WTC11 (cell line): ENCODE data around the gene IFI44. TPM values are rescaled to one million over a fixed set of nuclear protein-coding genes. Genes with fewer than 3 reads are reported as not detected.

ENCODE experiments used
- ATAC-seq: fragments of 200-7000 bp; cut with Tn5 transposase; 2 replicates; pipeline ENCODE4 v1.10.0; 2021; ENCODE audit warnings: mild to moderate bottlenecking, moderate library complexity
- CTCF ChIA-PET: fragments of 300-600 bp; sonication (Branson Sonifier 250); formaldehyde crosslinking; loops from one replicate; lab custom pipeline; 2021; ENCODE audit warnings: antibody characterized with exemption; lab: Charles Lee
- POLR2A ChIA-PET: fragments of 350-600 bp; sonication (Branson Sonifier 250); formaldehyde crosslinking; loops from one replicate; lab custom pipeline; 2021; ENCODE audit warnings: antibody characterized with exemption; lab: Charles Lee
- DNase-seq: peaks from one replicate; pipeline ENCODE4 v3.0.0; 2021; ENCODE audit warnings: low spot score
- H3K27ac Mint-ChIP-seq: 2 replicates; pipeline ENCODE4 v1.8.0; 2021; ENCODE audit warnings: mixed read lengths
- H3K27me3 Mint-ChIP-seq: 2 replicates; pipeline ENCODE4 v1.8.0; 2021; ENCODE audit warnings: low read depth, mild to moderate bottlenecking, moderate library complexity, mixed read lengths
- H3K36me3 Mint-ChIP-seq: 2 replicates; pipeline ENCODE4 v1.8.0; 2021; ENCODE audit warnings: mixed read lengths
- H3K4me1 Mint-ChIP-seq: 2 replicates; pipeline ENCODE4 v1.8.0; 2022; ENCODE audit warnings: mixed read lengths
- H3K4me3 Mint-ChIP-seq: 2 replicates; pipeline ENCODE4 v1.8.0; 2021; ENCODE audit warnings: mild to moderate bottlenecking, moderate library complexity, mixed read lengths
- H3K9me3 Mint-ChIP-seq: 2 replicates; pipeline ENCODE4 v1.8.0; 2021; ENCODE audit warnings: mixed read lengths
- AR ChIP-seq: fragments of 250-450 bp; sonication (Bioruptor Pico); IDR thresholded peaks from 2 replicates; pipeline ENCODE4 v1.9.0; 2021; ENCODE audit warnings: mild to moderate bottlenecking
- ATF6 ChIP-seq: sonication (generic); formaldehyde crosslinking; IDR thresholded peaks from 2 replicates; pipeline ENCODE4 v1.8.1; 2023; ENCODE audit warnings: mild to moderate bottlenecking, missing genetic modification reagents
- CTCF ChIP-seq: fragments of 200-600 bp; IDR thresholded peaks from 2 replicates; pipeline ENCODE4 v1.8.0; 2022; ENCODE audit warnings: antibody characterized with exemption
- FOXK1 ChIP-seq: sonication (generic); formaldehyde crosslinking; IDR thresholded peaks from 2 replicates; pipeline ENCODE4 v1.8.0; 2022; ENCODE audit warnings: mild to moderate bottlenecking, moderate library complexity, missing genetic modification reagents
- FOXP1 ChIP-seq: sonication (generic); formaldehyde crosslinking; IDR thresholded peaks from 2 replicates; pipeline ENCODE4 v1.8.0; 2022; ENCODE audit warnings: missing genetic modification reagents, mild to moderate bottlenecking, moderate library complexity, borderline replicate concordance
- GTF2I ChIP-seq: fragments of 250-450 bp; sonication (Bioruptor Pico); conservative IDR thresholded peaks from 2 replicates; pipeline ENCODE4 v1.4.0; 2021; ENCODE audit warnings: mild to moderate bottlenecking
- NFATC4 ChIP-seq: fragments of 250-450 bp; sonication (Bioruptor Pico); IDR thresholded peaks from 2 replicates; pipeline ENCODE4 v1.9.0; 2021; ENCODE audit warnings: mild to moderate bottlenecking
- NFYB ChIP-seq: sonication (generic); formaldehyde crosslinking; conservative IDR thresholded peaks from 2 replicates; pipeline ENCODE4 v1.8.0; 2022; ENCODE audit warnings: low read depth, missing genetic modification reagents
- NR1H2 ChIP-seq: sonication (generic); formaldehyde crosslinking; IDR thresholded peaks from 2 replicates; pipeline ENCODE4 v1.9.0; 2021; ENCODE audit warnings: mild to moderate bottlenecking, moderate library complexity, missing genetic modification reagents
- NR3C1 ChIP-seq: sonication (generic); formaldehyde crosslinking; conservative IDR thresholded peaks from 2 replicates; pipeline ENCODE4 v1.8.1; 2023; ENCODE audit warnings: low read depth, mild to moderate bottlenecking, missing genetic modification reagents
- TEAD4 ChIP-seq: sonication (generic); formaldehyde crosslinking; IDR thresholded peaks from 2 replicates; pipeline ENCODE4 v1.8.0; 2022; ENCODE audit warnings: mild to moderate bottlenecking, missing genetic modification reagents
- USF1 ChIP-seq: sonication (generic); formaldehyde crosslinking; IDR thresholded peaks from 2 replicates; pipeline ENCODE4 v1.8.0; 2022; ENCODE audit warnings: mild to moderate bottlenecking, missing genetic modification reagents
- ZBTB43 ChIP-seq: sonication (generic); formaldehyde crosslinking; IDR thresholded peaks from 2 replicates; pipeline ENCODE4 v1.8.1; 2023; ENCODE audit warnings: mild to moderate bottlenecking, missing genetic modification reagents
- ZMAT4 ChIP-seq: fragments of 250-450 bp; sonication (Bioruptor Pico); IDR thresholded peaks from 2 replicates; pipeline ENCODE4 v1.9.0; 2021; ENCODE audit warnings: mild to moderate bottlenecking
- ZNF121 ChIP-seq: sonication (generic); formaldehyde crosslinking; IDR thresholded peaks from 2 replicates; pipeline ENCODE4 v1.8.0; 2023; ENCODE audit warnings: missing genetic modification reagents
- ZNF281 ChIP-seq: sonication (generic); formaldehyde crosslinking; IDR thresholded peaks from 2 replicates; pipeline ENCODE4 v1.8.0; 2023; ENCODE audit warnings: mild to moderate bottlenecking, missing genetic modification reagents
- ZNF396 ChIP-seq: fragments of 250-450 bp; sonication (Bioruptor Pico); IDR thresholded peaks from 2 replicates; pipeline ENCODE4 v1.8.0; 2021; ENCODE audit warnings: mild to moderate bottlenecking, moderate library complexity, borderline replicate concordance
- ZNF512 ChIP-seq: sonication (generic); formaldehyde crosslinking; IDR thresholded peaks from 2 replicates; pipeline ENCODE4 v1.8.1; 2022; ENCODE audit warnings: missing genetic modification reagents, borderline replicate concordance
- ZNF671 ChIP-seq: fragments of 250-450 bp; sonication (Bioruptor Pico); IDR thresholded peaks from 2 replicates; pipeline ENCODE4 v1.8.0; 2021; ENCODE audit warnings: mild to moderate bottlenecking
- total RNA-seq: library from RNA; stranded (reverse); gene quantifications from 3 replicates; pipeline ENCODE4 v1.2.3, GENCODE V29; 2021

IFI44 gene
- total RNA-seq, 1 experiment from 2014 or later = 0.15 TPM

GRCh38 chr1:78619803-78620579 is 29.6 kb upstream of the IFI44 start, which contains the start of gene IFI44L:
Gene IFI44L (plus strand): TSS chr1:78620448. CDS start chr1:78627916, 7,468 bp downstream.
- Mint-ChIP-seq H3K4me3 (no peak within 1 kb of the TSS), H3K27me3 (peaks cover 5% of the 10 kb centered on the region; the same call in 1 of the 2 replicates), H3K27ac (no peak within 1 kb of the TSS), H3K9me3 (no peaks in the 10 kb centered on the region; the same call in 1 of the 2 replicates), H3K4me1 (peaks cover 14% of the 10 kb centered on the region), H3K36me3 (no peaks in the 10 kb centered on the region)
- ATAC-seq (no peak), DNase-seq (no peak)
- CTCF ChIA-PET = interaction anchor here (1.1 to 1.3 kb wide), 4 partner anchors 14 to 286 kb away, joined by 3 to 4 read pairs (median 3); no protein-coding TSS in a partner anchor
- TF ChIP-seq FOXK1 (no peak), FOXP1 (no peak), ZNF396 (CRISPR knock-in tag) (no peak), NR1H2 (CRISPR knock-in tag) (no peak), CTCF (no peak), GTF2I (CRISPR knock-in tag) (no peak), TEAD4 (CRISPR knock-in tag) (no peak), ZNF671 (no peak), NFATC4 (CRISPR knock-in tag) (no peak), AR (no peak)
- POLR2A ChIA-PET = interaction anchor here (1.1 kb wide), 1 partner anchor 32 kb away, joined by 3 read pairs; no protein-coding TSS in a partner anchor

GRCh38 chr1:78620666-78621065 is 29.0 kb upstream of the IFI44 start:
- Mint-ChIP-seq H3K9me3 (no peaks in the 10 kb centered on the region; the same call in 1 of the 2 replicates), H3K4me3 (no peak overlapping the region), H3K36me3 (no peaks in the 10 kb centered on the region), H3K27ac (no peak overlapping the region), H3K4me1 (peaks cover 14% of the 10 kb centered on the region), H3K27me3 (peaks cover 5% of the 10 kb centered on the region; the same call in 1 of the 2 replicates)
- no peak for ATAC-seq
- POLR2A ChIA-PET = interaction anchor here (1.1 kb wide), 1 partner anchor 33 kb away, joined by 3 read pairs; no protein-coding TSS in a partner anchor
- no peak for DNase-seq
- CTCF ChIA-PET = interaction anchor here (1.1 to 1.3 kb wide), 2 partner anchors 53 to 67 kb away, joined by 3 to 4 read pairs; no protein-coding TSS in a partner anchor
- TF ChIP-seq ZNF512 (CRISPR knock-in tag) (no peak), ATF6 (CRISPR knock-in tag) (no peak), ZMAT4 (CRISPR knock-in tag) (no peak), NR3C1 (CRISPR knock-in tag) (no peak), NFYB (CRISPR knock-in tag) (no peak), ZNF671 (no peak), USF1 (CRISPR knock-in tag) (no peak), ZNF281 (CRISPR knock-in tag) (no peak), ZNF121 (CRISPR knock-in tag) (no peak), NR1H2 (CRISPR knock-in tag) (no peak), ZBTB43 (no peak)
